ENCODE results near the gene AP3S2. TPM values are rescaled to one million over a fixed set of nuclear protein-coding genes. Genes with fewer than 3 reads are reported as not detected.

Gene AP3S2
- total and polyA plus RNA-seq, 2 of the 13 experiments (the other 11 are each of a cell fraction or from before 2014, with no cell fraction given) = 17.6 to 44.4 TPM

DNA sequence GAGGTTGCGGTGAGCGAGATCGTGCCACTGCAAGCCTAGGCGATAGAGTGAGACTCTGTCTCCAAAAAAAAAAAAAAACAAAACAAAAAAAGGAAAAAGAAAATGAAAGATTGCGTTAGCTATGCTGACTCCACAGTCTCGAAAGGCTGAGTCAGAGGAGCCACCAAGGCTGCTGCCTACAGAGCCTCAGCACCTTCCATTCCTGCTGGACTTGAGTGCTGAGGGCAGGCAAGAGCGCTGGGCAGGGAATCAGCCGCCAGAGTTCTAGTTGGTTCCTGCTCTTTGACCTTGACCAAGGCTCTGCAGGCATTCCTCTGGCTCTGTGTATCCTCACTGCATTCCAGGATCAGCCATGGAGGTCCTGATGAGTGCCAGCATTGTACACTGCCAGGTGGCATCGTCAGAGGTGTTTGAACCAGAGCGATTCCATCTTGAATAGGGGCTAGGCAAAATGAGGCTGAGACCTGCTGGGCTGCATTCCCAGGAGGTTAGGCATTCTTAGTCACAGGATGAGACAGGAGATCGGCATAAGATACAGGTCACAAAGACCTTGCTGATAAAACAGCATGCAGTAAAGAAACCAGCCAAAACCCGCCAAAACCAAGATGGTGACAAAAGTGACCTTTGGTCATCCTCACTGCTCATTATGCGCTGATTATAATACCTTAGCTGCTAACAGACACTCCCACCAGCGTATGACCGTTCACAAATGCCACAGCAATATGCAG is 111.7 kb downstream of the AP3S2 start (continued):
- TF ChIP-seq, protein P1, sequence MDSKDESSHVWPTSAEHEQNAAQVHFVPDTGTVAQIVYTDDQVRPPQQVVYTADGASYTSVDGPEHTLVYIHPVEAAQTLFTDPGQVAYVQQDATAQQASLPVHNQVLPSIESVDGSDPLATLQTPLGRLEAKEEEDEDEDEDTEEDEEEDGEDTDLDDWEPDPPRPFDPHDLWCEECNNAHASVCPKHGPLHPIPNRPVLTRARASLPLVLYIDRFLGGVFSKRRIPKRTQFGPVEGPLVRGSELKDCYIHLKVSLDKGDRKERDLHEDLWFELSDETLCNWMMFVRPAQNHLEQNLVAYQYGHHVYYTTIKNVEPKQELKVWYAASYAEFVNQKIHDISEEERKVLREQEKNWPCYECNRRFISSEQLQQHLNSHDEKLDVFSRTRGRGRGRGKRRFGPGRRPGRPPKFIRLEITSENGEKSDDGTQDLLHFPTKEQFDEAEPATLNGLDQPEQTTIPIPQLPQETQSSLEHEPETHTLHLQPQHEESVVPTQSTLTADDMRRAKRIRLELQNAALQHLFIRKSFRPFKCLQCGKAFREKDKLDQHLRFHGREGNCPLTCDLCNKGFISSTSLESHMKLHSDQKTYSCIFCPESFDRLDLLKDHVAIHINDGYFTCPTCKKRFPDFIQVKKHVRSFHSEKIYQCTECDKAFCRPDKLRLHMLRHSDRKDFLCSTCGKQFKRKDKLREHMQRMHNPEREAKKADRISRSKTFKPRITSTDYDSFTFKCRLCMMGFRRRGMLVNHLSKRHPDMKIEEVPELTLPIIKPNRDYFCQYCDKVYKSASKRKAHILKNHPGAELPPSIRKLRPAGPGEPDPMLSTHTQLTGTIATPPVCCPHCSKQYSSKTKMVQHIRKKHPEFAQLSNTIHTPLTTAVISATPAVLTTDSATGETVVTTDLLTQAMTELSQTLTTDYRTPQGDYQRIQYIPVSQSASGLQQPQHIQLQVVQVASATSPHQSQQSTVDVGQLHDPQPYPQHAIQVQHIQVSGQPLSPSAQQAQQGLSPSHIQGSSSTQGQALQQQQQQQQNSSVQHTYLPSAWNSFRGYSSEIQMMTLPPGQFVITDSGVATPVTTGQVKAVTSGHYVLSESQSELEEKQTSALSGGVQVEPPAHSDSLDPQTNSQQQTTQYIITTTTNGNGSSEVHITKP (CRISPR knock-in tag; IDR thresholded peaks at IDR 0.05; ENCODE audit: low read depth) = 0 out of 2 replicates have a peak, but pooled peaks have one; percentile 35
- TF ChIP-seq, protein P2, sequence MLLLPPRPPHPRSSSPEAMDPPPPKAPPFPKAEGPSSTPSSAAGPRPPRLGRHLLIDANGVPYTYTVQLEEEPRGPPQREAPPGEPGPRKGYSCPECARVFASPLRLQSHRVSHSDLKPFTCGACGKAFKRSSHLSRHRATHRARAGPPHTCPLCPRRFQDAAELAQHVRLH (CRISPR knock-in tag; IDR thresholded peaks at IDR 0.05; ENCODE audit: borderline replicate concordance, low read depth) = peak; percentile 40; the same call in 1 of the 2 replicates
- TF ChIP-seq ZNF768 (CRISPR knock-in tag; IDR thresholded peaks at IDR 0.05) (no peak), NR2F6 (IDR thresholded peaks at IDR 0.05) (peak; percentile 33), NR2F6 (CRISPR knock-in tag; IDR thresholded peaks at IDR 0.05) (peak; percentile 70), NR2F1 (CRISPR knock-in tag; IDR thresholded peaks at IDR 0.05) (0 out of 4 replicates have a peak, but pooled peaks of 1 of the 2 experiments have one; percentile 16), PAWR (CRISPR knock-in tag; IDR thresholded peaks at IDR 0.05; ENCODE audit: borderline replicate concordance) (no peak), ZNF235 (CRISPR knock-in tag; IDR thresholded peaks at IDR 0.05; ENCODE audit: borderline replicate concordance) (no peak), NFE2L2 (IDR thresholded peaks at IDR 0.05; ENCODE audit: low read length) (no peak), CHD2 (IDR thresholded peaks at IDR 0.05; ENCODE audit: low read depth, low read length) (no peak), TBL1XR1 (IDR thresholded peaks at IDR 0.05; ENCODE audit: borderline replicate concordance, low read length, partially characterized antibody) (peak; percentile 44), ADNP (CRISPR knock-in tag; IDR thresholded peaks at IDR 0.05) (no peak), ZFP41 (CRISPR knock-in tag; IDR thresholded peaks at IDR 0.05; ENCODE audit: borderline replicate concordance) (no peak), ZFP36L1 (CRISPR knock-in tag; IDR thresholded peaks at IDR 0.05) (no peak), ZNF652 (CRISPR knock-in tag; IDR thresholded peaks at IDR 0.05; ENCODE audit: borderline replicate concordance, low read depth) (no peak)
- TF ChIP-seq, protein P3, sequence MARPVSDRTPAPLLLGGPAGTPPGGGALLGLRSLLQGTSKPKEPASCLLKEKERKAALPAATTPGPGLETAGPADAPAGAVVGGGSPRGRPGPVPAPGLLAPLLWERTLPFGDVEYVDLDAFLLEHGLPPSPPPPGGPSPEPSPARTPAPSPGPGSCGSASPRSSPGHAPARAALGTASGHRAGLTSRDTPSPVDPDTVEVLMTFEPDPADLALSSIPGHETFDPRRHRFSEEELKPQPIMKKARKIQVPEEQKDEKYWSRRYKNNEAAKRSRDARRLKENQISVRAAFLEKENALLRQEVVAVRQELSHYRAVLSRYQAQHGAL (CRISPR knock-in tag; IDR thresholded peaks at IDR 0.05; ENCODE audit: not compliant biosample characterization) = no peak
- TF ChIP-seq, protein P4, sequence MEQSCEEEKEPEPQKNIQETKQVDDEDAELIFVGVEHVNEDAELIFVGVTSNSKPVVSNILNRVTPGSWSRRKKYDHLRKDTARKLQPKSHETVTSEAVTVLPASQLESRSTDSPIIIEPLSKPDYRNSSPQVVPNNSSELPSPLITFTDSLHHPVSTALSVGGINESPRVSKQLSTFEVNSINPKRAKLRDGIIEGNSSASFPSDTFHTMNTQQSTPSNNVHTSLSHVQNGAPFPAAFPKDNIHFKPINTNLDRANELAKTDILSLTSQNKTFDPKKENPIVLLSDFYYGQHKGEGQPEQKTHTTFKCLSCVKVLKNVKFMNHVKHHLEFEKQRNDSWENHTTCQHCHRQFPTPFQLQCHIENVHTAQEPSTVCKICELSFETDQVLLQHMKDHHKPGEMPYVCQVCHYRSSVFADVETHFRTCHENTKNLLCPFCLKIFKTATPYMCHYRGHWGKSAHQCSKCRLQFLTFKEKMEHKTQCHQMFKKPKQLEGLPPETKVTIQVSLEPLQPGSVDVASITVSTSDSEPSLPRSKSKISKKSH (CRISPR knock-in tag; IDR thresholded peaks at IDR 0.05; ENCODE audit: borderline replicate concordance) = no peak

All from HepG2 (cell line).